ENCODE measurements around the gene B4GALNT1.
"Not testable (repeated sequence)": the region's sequence is repeated elsewhere in the genome, so short reads cannot be mapped to it uniquely, and the experiment has no call there.

Gene B4GALNT1

GRCh38 chr12:57620245-57620935, 12.6 kb downstream of the B4GALNT1 start:
- no peak for DNase-seq

GRCh38 chr12:57619434-57620244, 13.4 kb downstream of the B4GALNT1 start:
- no peak for DNase-seq

GRCh38 chr12:57618966-57619433, 14.0 kb downstream of the B4GALNT1 start:
- no peak for DNase-seq

GRCh38 chr12:57618431-57618830, 14.6 kb downstream of the B4GALNT1 start:
- DNase-seq: not testable (repeated sequence)

- DNase-seq: no peak
Measured at GRCh38 chr12:57617942-57618341, 15.1 kb downstream of the B4GALNT1 start.

GRCh38 chr12:57616383-57617101, 16.5 kb downstream of the B4GALNT1 start:
- DNase-seq: no peak

- DNase-seq: no peak
Measured at GRCh38 chr12:57615637-57616036, 17.4 kb downstream of the B4GALNT1 start.

- DNase-seq: no peak
Measured at GRCh38 chr12:57614948-57615500, 18.0 kb downstream of the B4GALNT1 start.

- DNase-seq: no peak
Measured at GRCh38 chr12:57614178-57614947, 18.6 kb downstream of the B4GALNT1 start.

GRCh38 chr12:57613427-57614109, 19.4 kb downstream of the B4GALNT1 start:
- DNase-seq: no peak

GRCh38 chr12:57612711-57613426, 20.1 kb downstream of the B4GALNT1 start:
- DNase-seq: no peak

GRCh38 chr12:57611827-57612710, 20.9 kb downstream of the B4GALNT1 start:
- DNase-seq: no peak

- no peak for DNase-seq
Measured at GRCh38 chr12:57611108-57611826, 21.7 kb downstream of the B4GALNT1 start, which contains the start of gene ARHGEF25. TSS of gene ARHGEF25 (plus strand) at chr12:57611435. CDS start at chr12:57611895, 460 bp downstream.

GRCh38 chr12:57610554-57611107, 22.4 kb downstream of the B4GALNT1 start:
- no peak for DNase-seq

GRCh38 chr12:57609781-57610553, 23.0 kb downstream of the B4GALNT1 start:
- DNase-seq: no peak

- no peak for DNase-seq
Measured at GRCh38 chr12:57609101-57609780, 23.8 kb downstream of the B4GALNT1 start.

- DNase-seq: no peak
Measured at GRCh38 chr12:57607958-57608663, 24.9 kb downstream of the B4GALNT1 start.
